Measurements from ENCODE around the gene SQSTM1. TPM values are rescaled to one million over a fixed set of nuclear protein-coding genes. Genes with fewer than 3 reads are reported as not detected.
"Not testable (repeated sequence)": the region's sequence is repeated elsewhere in the genome, so short reads cannot be mapped to it uniquely, and the experiment has no call there.

The SQSTM1 gene
- total and polyA plus RNA-seq, 2 experiments from 2014 or later: 402 to 641 TPM

GRCh38 chr5:179833709-179834070 is 13.0 kb downstream of the SQSTM1 start:
- DNase-seq (ENCODE audit: low spot score): no peak
- Histone ChIP-seq H3K4me1 (ENCODE audit: insufficient read depth) (no peaks in the 10 kb centered on the region), H3K79me2 (peaks cover 9% of the 10 kb centered on the region), H3K27ac (no peak overlapping the region), H4K20me1 (ENCODE audit: insufficient read depth, poor library complexity, severe bottlenecking) (peaks cover 34% of the 10 kb centered on the region), H3K27me3 (no peaks in the 10 kb centered on the region), H3K36me3 (replicated peaks; ENCODE audit: insufficient read depth, low read depth) (peaks cover 10% of the 10 kb centered on the region), H3K4me2 (no peak overlapping the region), H3K9me2 (replicated peaks; ENCODE audit: insufficient read depth) (no peaks in the 10 kb centered on the region), H3K9me3 (ENCODE audit: low read depth) (no peaks in the 10 kb centered on the region), H2AFZ (no peak overlapping the region), H3K4me3 (no peak overlapping the region)
- TF ChIP-seq CTCF (IDR thresholded peaks at IDR 0.05; ENCODE audit: poor library complexity): no peak
- TF ChIP-seq EZH2phosphoT487 (IDR thresholded peaks at IDR 0.05; ENCODE audit: low read depth, severe bottlenecking, unreplicated experiment): no peak
- no peak for TF ChIP-seq EZH2 (IDR thresholded peaks at IDR 0.05; ENCODE audit: borderline replicate concordance)
- WGBS (ENCODE audit: low lambda C conversion rate, missing lambda C conversion rate): 97% methylated on average over 3 of the region's 3 CpGs

- Histone ChIP-seq H3K4me3 (no peak overlapping the region), H3K27ac (no peak overlapping the region), H3K79me2 (peaks cover 6% of the 10 kb centered on the region), H3K9me3 (ENCODE audit: low read depth) (no peaks in the 10 kb centered on the region), H2AFZ (no peak overlapping the region), H3K9me2 (replicated peaks; ENCODE audit: insufficient read depth) (no peaks in the 10 kb centered on the region), H3K4me1 (ENCODE audit: insufficient read depth) (no peaks in the 10 kb centered on the region), H4K20me1 (ENCODE audit: insufficient read depth, poor library complexity, severe bottlenecking) (peaks cover 33% of the 10 kb centered on the region), H3K36me3 (replicated peaks; ENCODE audit: insufficient read depth, low read depth) (peaks cover 10% of the 10 kb centered on the region), H3K4me2 (no peak overlapping the region), H3K27me3 (no peaks in the 10 kb centered on the region)
- no peak for DNase-seq (ENCODE audit: low spot score)
- 85% methylated on average over 8 of the region's 8 CpGs for WGBS (ENCODE audit: low lambda C conversion rate, missing lambda C conversion rate)
- no peak for TF ChIP-seq EZH2phosphoT487 (IDR thresholded peaks at IDR 0.05; ENCODE audit: low read depth, severe bottlenecking, unreplicated experiment)
- TF ChIP-seq CTCF (IDR thresholded peaks at IDR 0.05; ENCODE audit: poor library complexity): no peak
- TF ChIP-seq EZH2 (IDR thresholded peaks at IDR 0.05; ENCODE audit: borderline replicate concordance): no peak
Observed at GRCh38 chr5:179834120-179834519, 13.4 kb downstream of the SQSTM1 start.

GRCh38 chr5:179834871-179835270 is 14.2 kb downstream of the SQSTM1 start:
- not testable (repeated sequence) for H3K9me3 ChIP-seq (ENCODE audit: low read depth); DNase-seq (ENCODE audit: low spot score); H3K4me2 ChIP-seq; H3K4me1 ChIP-seq (ENCODE audit: insufficient read depth); H2AFZ ChIP-seq; H3K27ac ChIP-seq; H3K79me2 ChIP-seq; H3K27me3 ChIP-seq; H3K4me3 ChIP-seq; H3K9me2 ChIP-seq (replicated peaks; ENCODE audit: insufficient read depth)
- peaks cover 10% of the 10 kb centered on the region for H3K36me3 ChIP-seq (replicated peaks; ENCODE audit: insufficient read depth, low read depth)
- WGBS (ENCODE audit: low lambda C conversion rate, missing lambda C conversion rate): over 99% methylated on average over 14 of the region's 28 CpGs
- peaks cover 33% of the 10 kb centered on the region for H4K20me1 ChIP-seq (ENCODE audit: insufficient read depth, poor library complexity, severe bottlenecking)

- Histone ChIP-seq H3K36me3 (replicated peaks; ENCODE audit: insufficient read depth, low read depth) (peaks cover 10% of the 10 kb centered on the region), H2AFZ (no peak overlapping the region), H3K27me3 (no peaks in the 10 kb centered on the region), H3K4me3 (no peak overlapping the region), H3K9me3 (ENCODE audit: low read depth) (no peaks in the 10 kb centered on the region), H3K4me2 (no peak overlapping the region), H3K79me2 (no peaks in the 10 kb centered on the region), H3K9me2 (replicated peaks; ENCODE audit: insufficient read depth) (no peaks in the 10 kb centered on the region), H4K20me1 (ENCODE audit: insufficient read depth, poor library complexity, severe bottlenecking) (peaks cover 25% of the 10 kb centered on the region), H3K27ac (peak overlapping the region; percentile 37), H3K4me1 (ENCODE audit: insufficient read depth) (no peaks in the 10 kb centered on the region)
- peak; percentile 52 for DNase-seq (ENCODE audit: low spot score)
- WGBS (ENCODE audit: low lambda C conversion rate, missing lambda C conversion rate): 93% methylated on average over 19 of the region's 19 CpGs
- TF ChIP-seq EZH2 (IDR thresholded peaks at IDR 0.05; ENCODE audit: borderline replicate concordance) (no peak), CTCF (IDR thresholded peaks at IDR 0.05; ENCODE audit: poor library complexity) (no peak), EZH2phosphoT487 (IDR thresholded peaks at IDR 0.05; ENCODE audit: low read depth, severe bottlenecking, unreplicated experiment) (no peak)
Observed at GRCh38 chr5:179836225-179837019, 15.7 kb downstream of the SQSTM1 start.

All from hepatocyte (in vitro differentiated cells).